RPMI7951 (cell line): ENCODE results near the gene ZDHHC22. TPM values are rescaled to one million over a fixed set of nuclear protein-coding genes. Genes with fewer than 3 reads are reported as not detected.

ENCODE experiments used
- DNase-seq: peaks from one replicate; pipeline ENCODE4 v3.0.0-alpha.2; 2012; ENCODE audit warnings: low read depth
- total RNA-seq: library from RNA; depleted of rRNA; stranded (reverse); fragments of >200 nt; shearing (Covaris generic); gene quantifications from 2 replicates; pipeline ENCODE4 v1.2.3, GENCODE V29; 2014; rRNA removed

Gene ZDHHC22
- total RNA-seq, 1 experiment from 2014 or later: not detected

DNA sequence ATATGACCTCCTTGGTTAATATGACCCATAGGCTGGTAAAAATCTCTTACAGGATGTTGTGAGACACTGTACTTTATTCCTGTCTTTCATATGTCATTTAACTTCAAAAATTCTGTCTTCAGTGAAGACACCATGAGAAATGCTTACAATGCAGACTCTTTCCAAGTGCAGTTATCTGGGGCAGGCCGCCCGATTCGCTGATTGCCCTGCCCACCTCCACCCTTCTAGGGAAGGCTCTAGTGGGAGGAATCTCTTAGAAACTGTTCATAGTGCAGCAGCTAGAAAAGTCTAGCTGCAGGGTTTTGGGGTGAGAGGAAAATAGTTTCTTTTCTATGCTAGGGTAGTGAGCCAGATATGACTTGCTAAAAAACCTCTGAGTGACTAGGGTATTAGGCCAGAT, 58.5 kb downstream of the ZDHHC22 start:
- no peak for DNase-seq

DNA sequence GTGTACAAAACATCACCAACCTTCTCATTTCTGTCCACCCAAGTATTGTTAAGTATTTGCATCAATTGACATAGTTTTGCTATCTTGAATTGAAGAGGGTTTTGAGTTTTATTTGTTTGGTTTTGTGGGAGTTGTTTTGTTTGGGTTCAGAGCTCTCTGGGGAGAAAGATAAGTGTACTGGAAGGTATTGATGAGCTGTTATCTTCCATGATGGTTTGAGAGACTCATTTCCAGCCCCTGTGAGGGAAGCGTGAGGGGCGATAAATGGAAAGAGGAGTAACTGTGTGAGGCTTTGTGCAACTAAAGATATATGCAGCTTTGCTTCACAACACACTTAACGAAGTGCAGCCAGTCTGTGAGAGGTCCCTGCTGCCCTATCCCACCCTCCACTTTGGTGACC, 59.2 kb downstream of the ZDHHC22 start:
- DNase-seq: no peak

Other genes with a start within 250 kb of the ZDHHC22 start
- gene IRF2BPL, start 113.1 kb downstream of the ZDHHC22 start, total RNA-seq: 16.6 and 23.2 TPM in 2 replicates
- 11.1 and 12.0 TPM in 2 replicates for gene CIPC, start 43.5 kb downstream of the ZDHHC22 start, total RNA-seq
- gene TMEM63C, start 40.0 kb upstream of the ZDHHC22 start, total RNA-seq: not detected in 2 replicates
- gene NGB, start 129.4 kb upstream of the ZDHHC22 start, total RNA-seq: not detected in 2 replicates
- 9.4 and 10.1 TPM in 2 replicates for gene POMT2, start 179.1 kb upstream of the ZDHHC22 start, total RNA-seq
- 20.3 and 22.1 TPM in 2 replicates for gene GSTZ1, start 179.2 kb upstream of the ZDHHC22 start, total RNA-seq
- 7.3 and 7.4 TPM in 2 replicates for gene TMED8, start 235.3 kb upstream of the ZDHHC22 start, total RNA-seq
- 0.84 and 1.7 TPM in 2 replicates for gene SAMD15, start 235.6 kb upstream of the ZDHHC22 start, total RNA-seq